Putamen (tissue), 1 donor: ENCODE results near the gene VPS35.

Source experiments
- DNase-seq: peaks from one replicate; pipeline ENCODE4 v3.0.0-alpha.2; 2016; ENCODE audit warnings: low spot score

The VPS35 gene

GRCh38 chr16:46613352-46613751 lies 75.6 kb downstream of the VPS35 start:
- no peak for DNase-seq

GRCh38 chr16:46612121-46612520 lies 76.9 kb downstream of the VPS35 start:
- no peak for DNase-seq

- peak; percentile 42 for DNase-seq
Observed at GRCh38 chr16:46607529-46607928, 81.4 kb downstream of the VPS35 start.

GRCh38 chr16:46606231-46606630 lies 82.7 kb downstream of the VPS35 start:
- DNase-seq, result no peak
